SK-N-SH (cell line): Measurements from ENCODE around the gene CELSR1. TPM values are rescaled to one million over a fixed set of nuclear protein-coding genes. Genes with fewer than 3 reads are reported as not detected.

Experiments
- CTCF ChIA-PET: fragments of 300-600, 350-600 bp; formaldehyde crosslinking; extraction: SDS; loops from one replicate; lab custom pipeline; 2021; lab: Yijun Ruan, JAX
- POLR2A ChIA-PET: fragments of 350-600 bp; sonication (Branson Sonifier 250); formaldehyde crosslinking; extraction: SDS; loops from one replicate; lab custom pipeline; 2020; ENCODE audit warnings: antibody characterized with exemption, inconsistent platforms; lab: Yijun Ruan, JAX
- DNase-seq: peaks from one replicate; pipeline ENCODE4 v3.0.0; 2012
- H2AFZ ChIP-seq: fragments of 200-600 bp; sonication (generic); 2 replicates; pipeline ENCODE4 v1.8.1; 2016; ENCODE audit warnings: antibody characterized with exemption, mild to moderate bottlenecking, low read depth
- H3F3A ChIP-seq: fragments of 200-600 bp; sonication (generic); replicated peaks from 2 replicates; pipeline ENCODE3; 2016; ENCODE audit warnings: antibody characterized with exemption, mild to moderate bottlenecking; ENCODE audit not compliant: insufficient read depth
- H3K27ac ChIP-seq, 2 experiments: fragments of 200-500 bp in 1 of 2; fragments of 200-600 bp in 1 of 2; sonication (Bioruptor generic) in 1 of 2; sonication (generic), shearing (Covaris generic) in 1 of 2; 2 replicates each; pipeline versions ENCODE4 v1.5.1 to v1.6.1; 2014 to 2016; ENCODE audit warnings: low read depth in 2 of 2, inconsistent platforms in 1 of 2, low read length in 1 of 2, mild to moderate bottlenecking in 1 of 2, mixed read lengths in 1 of 2
- H3K27me3 ChIP-seq: fragments of 200-600 bp; sonication (generic), shearing (Covaris generic); 2 replicates; pipeline ENCODE4 v1.6.1; 2016; ENCODE audit warnings: mixed run types; ENCODE audit not compliant: insufficient read depth
- H3K36me3 ChIP-seq, 2 experiments: fragments of 200-500 bp in 1 of 2; fragments of 200-600 bp in 1 of 2; sonication (Bioruptor generic) in 1 of 2; sonication (generic) in 1 of 2; replicated peaks in 1 of 2; 2 replicates each; pipeline versions ENCODE3 to v1.5.1; 2014 to 2016; ENCODE audit warnings: low read length in 1 of 2, mild to moderate bottlenecking in 1 of 2; ENCODE audit not compliant: insufficient read depth in 2 of 2, control insufficient read depth in 1 of 2
- H3K4me1 ChIP-seq, 2 experiments: fragments of 200-500 bp in 1 of 2; fragments of 200-600 bp in 1 of 2; sonication (Bioruptor generic) in 1 of 2; sonication (generic), shearing (Covaris generic) in 1 of 2; 2 replicates each; pipeline versions ENCODE4 v1.5.1 to v1.6.1; 2014 to 2016; ENCODE audit warnings: low read depth in 1 of 2, low read length in 1 of 2, mixed run types in 1 of 2; ENCODE audit not compliant: insufficient read depth in 2 of 2, control insufficient read depth in 1 of 2
- H3K4me2 ChIP-seq: fragments of 200-600 bp; sonication (generic), shearing (Covaris generic); 2 replicates; pipeline ENCODE4 v1.6.1; 2017; ENCODE audit warnings: mixed run types
- H3K4me3 ChIP-seq, 2 experiments: fragments of 200-500 bp in 1 of 2; fragments of 200-600 bp in 1 of 2; sonication (Bioruptor generic) in 1 of 2; sonication (generic), shearing (Covaris generic) in 1 of 2; 2 replicates each; pipeline versions ENCODE4 v1.5.1 to v1.8.1; 2014 to 2016; ENCODE audit warnings: low read depth in 2 of 2, inconsistent platforms in 1 of 2, low read length in 1 of 2, mild to moderate bottlenecking in 1 of 2, mixed read lengths in 1 of 2, moderate library complexity in 1 of 2
- H3K79me2 ChIP-seq: fragments of 200-600 bp; sonication (generic); 2 replicates; pipeline ENCODE4 v1.8.1; 2017; ENCODE audit warnings: mild to moderate bottlenecking; ENCODE audit not compliant: insufficient read depth
- H3K9ac ChIP-seq: fragments of 200-600 bp; sonication (generic); 2 replicates; pipeline ENCODE4 v1.6.1; 2017; ENCODE audit warnings: mixed run types
- H3K9me2 ChIP-seq: fragments of 200-600 bp; sonication (generic); 2 replicates; pipeline ENCODE4 v1.6.1; 2017; ENCODE audit warnings: mixed run types
- H3K9me3 ChIP-seq: fragments of 200-600 bp; sonication (generic); 2 replicates; pipeline ENCODE4 v1.6.1; 2017; ENCODE audit warnings: mixed run types, mild to moderate bottlenecking, moderate library complexity
- H4K20me1 ChIP-seq: fragments of 200-600 bp; sonication (generic); 2 replicates; pipeline ENCODE4 v1.6.1; 2017; ENCODE audit warnings: mild to moderate bottlenecking, mixed run types; ENCODE audit not compliant: insufficient read depth
- CHD2 ChIP-seq: fragments of 150-350 bp; IDR thresholded peaks from 2 replicates; pipeline ENCODE4 v1.6.1; 2018; ENCODE audit warnings: low read length; ENCODE audit not compliant: partially characterized antibody
- ELF1 ChIP-seq: IDR thresholded peaks from 2 replicates; pipeline ENCODE4 v1.4.0; 2012
- FOXJ3 ChIP-seq: sonication (generic); formaldehyde crosslinking; IDR thresholded peaks from 2 replicates; pipeline ENCODE4 v1.5.1; 2020; ENCODE audit warnings: mild to moderate bottlenecking, missing genetic modification reagents
- FOXM1 ChIP-seq: IDR thresholded peaks from 2 replicates; pipeline ENCODE4 v1.4.0; 2012; ENCODE audit warnings: low read depth, mild to moderate bottlenecking
- GABPA ChIP-seq: IDR thresholded peaks from 2 replicates; pipeline ENCODE4 v1.4.0; 2012; ENCODE audit warnings: low read depth, mild to moderate bottlenecking
- GATA2 ChIP-seq: sonication (generic); formaldehyde crosslinking; IDR thresholded peaks from 2 replicates; pipeline ENCODE4 v1.5.0; 2020; ENCODE audit warnings: mild to moderate bottlenecking, missing genetic modification reagents
- MEF2A ChIP-seq: IDR thresholded peaks from 2 replicates; pipeline ENCODE4 v1.4.0; 2012; ENCODE audit warnings: low read depth, borderline replicate concordance
- MXI1 ChIP-seq: IDR thresholded peaks from 2 replicates; pipeline ENCODE4 v1.6.1; 2012; ENCODE audit warnings: mild to moderate bottlenecking, low read depth, low read length, improper control_type of control experiment
- NFIC ChIP-seq: IDR thresholded peaks from 2 replicates; pipeline ENCODE4 v1.4.0; 2012; ENCODE audit warnings: borderline replicate concordance
- RAD21 ChIP-seq: IDR thresholded peaks from 2 replicates; pipeline ENCODE4 v1.6.1; 2012; ENCODE audit warnings: mild to moderate bottlenecking, low read length
- RCOR1 ChIP-seq: fragments of 150-350 bp; IDR thresholded peaks from 2 replicates; pipeline ENCODE4 v1.6.1; 2017; ENCODE audit warnings: antibody characterized with exemption, low read length
- RXRA ChIP-seq: IDR thresholded peaks from 2 replicates; pipeline ENCODE4 v1.4.0; 2012; ENCODE audit warnings: low read depth, mild to moderate bottlenecking, borderline replicate concordance
- SMC3 ChIP-seq: IDR thresholded peaks from 2 replicates; pipeline ENCODE4 v1.6.1; 2012; ENCODE audit warnings: low read depth, low read length, improper control_type of control experiment
- TCF12 ChIP-seq: IDR thresholded peaks from 2 replicates; pipeline ENCODE4 v1.4.0; 2012
- USF1 ChIP-seq: IDR thresholded peaks from 2 replicates; pipeline ENCODE4 v1.4.0; 2012; ENCODE audit warnings: low read depth, borderline replicate concordance
- USF2 ChIP-seq: fragments of 150-350 bp; IDR thresholded peaks from 2 replicates; pipeline ENCODE4 v1.6.1; 2017; ENCODE audit warnings: antibody characterized with exemption, low read length, low read depth, borderline replicate concordance
- WGBS: methylation state at CpG from one replicate; pipeline ENCODE4 v1.1.6; 2017; ENCODE audit warnings: low lambda C conversion rate; 5-methylcytosine and 5-hydroxymethylcytosine counted together
- polyA plus RNA-seq, 3 experiments: library from polyadenylated mRNA; depleted of rRNA; stranded (reverse); fragments of >200 nt; gene quantifications; 2 replicates each; pipeline ENCODE4 v1.2.3, GENCODE V29; 2012
- TF ChIP-seq, protein P1 (sequence below): IDR thresholded peaks from 2 replicates; pipeline ENCODE4 v1.6.1; 2012; ENCODE audit warnings: mild to moderate bottlenecking, low read depth, low read length, moderate library complexity
- TF ChIP-seq, protein P2 (sequence below): IDR thresholded peaks from 2 replicates; pipeline ENCODE4 v1.4.0; 2012; ENCODE audit warnings: low read depth, borderline replicate concordance
- TF ChIP-seq, protein P3 (sequence below): fragments of 200-600 bp; sonication (generic); IDR thresholded peaks from 2 replicates; pipeline ENCODE4 v1.6.1; 2017; ENCODE audit warnings: antibody characterized with exemption, mild to moderate bottlenecking, moderate library complexity

CELSR1 gene
- polyA plus RNA-seq, 1 of the 3 experiments (the other 2 are of a cell fraction): 5.0 TPM

GRCh38 chr22:46521994-46522393 lies 15.4 kb downstream of the CELSR1 start (continued):
- TF ChIP-seq, protein P1, sequence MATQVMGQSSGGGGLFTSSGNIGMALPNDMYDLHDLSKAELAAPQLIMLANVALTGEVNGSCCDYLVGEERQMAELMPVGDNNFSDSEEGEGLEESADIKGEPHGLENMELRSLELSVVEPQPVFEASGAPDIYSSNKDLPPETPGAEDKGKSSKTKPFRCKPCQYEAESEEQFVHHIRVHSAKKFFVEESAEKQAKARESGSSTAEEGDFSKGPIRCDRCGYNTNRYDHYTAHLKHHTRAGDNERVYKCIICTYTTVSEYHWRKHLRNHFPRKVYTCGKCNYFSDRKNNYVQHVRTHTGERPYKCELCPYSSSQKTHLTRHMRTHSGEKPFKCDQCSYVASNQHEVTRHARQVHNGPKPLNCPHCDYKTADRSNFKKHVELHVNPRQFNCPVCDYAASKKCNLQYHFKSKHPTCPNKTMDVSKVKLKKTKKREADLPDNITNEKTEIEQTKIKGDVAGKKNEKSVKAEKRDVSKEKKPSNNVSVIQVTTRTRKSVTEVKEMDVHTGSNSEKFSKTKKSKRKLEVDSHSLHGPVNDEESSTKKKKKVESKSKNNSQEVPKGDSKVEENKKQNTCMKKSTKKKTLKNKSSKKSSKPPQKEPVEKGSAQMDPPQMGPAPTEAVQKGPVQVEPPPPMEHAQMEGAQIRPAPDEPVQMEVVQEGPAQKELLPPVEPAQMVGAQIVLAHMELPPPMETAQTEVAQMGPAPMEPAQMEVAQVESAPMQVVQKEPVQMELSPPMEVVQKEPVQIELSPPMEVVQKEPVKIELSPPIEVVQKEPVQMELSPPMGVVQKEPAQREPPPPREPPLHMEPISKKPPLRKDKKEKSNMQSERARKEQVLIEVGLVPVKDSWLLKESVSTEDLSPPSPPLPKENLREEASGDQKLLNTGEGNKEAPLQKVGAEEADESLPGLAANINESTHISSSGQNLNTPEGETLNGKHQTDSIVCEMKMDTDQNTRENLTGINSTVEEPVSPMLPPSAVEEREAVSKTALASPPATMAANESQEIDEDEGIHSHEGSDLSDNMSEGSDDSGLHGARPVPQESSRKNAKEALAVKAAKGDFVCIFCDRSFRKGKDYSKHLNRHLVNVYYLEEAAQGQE: no peak
- no peak for TF ChIP-seq NFIC
- TF ChIP-seq RXRA: no peak
- TF ChIP-seq GATA2 (CRISPR knock-in tag): no peak
- no peak for TF ChIP-seq FOXJ3 (CRISPR knock-in tag)
- no peak for TF ChIP-seq MXI1

DNA sequence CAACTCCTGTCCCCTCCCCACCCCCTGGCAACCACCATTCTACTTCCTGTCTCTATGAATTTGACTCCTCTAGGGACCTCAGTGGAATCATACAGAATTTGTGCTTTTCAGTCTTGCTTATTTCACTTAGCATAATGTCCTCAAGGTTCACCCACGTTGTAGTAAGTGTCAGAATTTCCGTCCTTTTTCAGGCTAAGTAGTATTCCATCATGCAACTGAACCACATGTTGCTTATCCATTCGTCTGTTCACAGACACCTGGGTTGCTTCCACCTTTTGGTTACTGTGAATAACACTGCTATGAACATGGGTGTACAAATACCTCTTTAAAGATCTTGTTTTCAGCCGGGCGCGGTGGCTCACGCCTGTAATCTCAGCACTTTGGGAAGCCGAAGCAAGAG lies 16.5 kb downstream of the CELSR1 start:
- Histone ChIP-seq H3K4me1 (no peaks in the 10 kb centered on the region; a peak in 1 of 4 replicates), H2AFZ (no peak overlapping the region), H3K9me2 (no peaks in the 10 kb centered on the region), H4K20me1 (no peaks in the 10 kb centered on the region), H3K9me3 (no peaks in the 10 kb centered on the region), H3K4me3 (no peak overlapping the region), H3K9ac (no peak overlapping the region), H3K27ac (no peak overlapping the region), H3K36me3 (no peaks in the 10 kb centered on the region), H3F3A (no peaks in the 10 kb centered on the region), H3K27me3 (no peaks in the 10 kb centered on the region), H3K4me2 (no peak overlapping the region), H3K79me2 (no peaks in the 10 kb centered on the region)
- DNase-seq: no peak
- POLR2A ChIA-PET: no interaction called here
- WGBS: 82% methylated on average over 8 of the region's 8 CpGs
- CTCF ChIA-PET: no interaction called here
- TF ChIP-seq USF2 (no peak), RCOR1 (no peak), RAD21 (no peak), USF1 (no peak), MXI1 (no peak), SMC3 (no peak), GABPA (no peak), MEF2A (no peak), FOXM1 (no peak), CHD2 (no peak), GATA2 (CRISPR knock-in tag) (no peak), ELF1 (no peak), TCF12 (no peak)
- TF ChIP-seq, protein P2, sequence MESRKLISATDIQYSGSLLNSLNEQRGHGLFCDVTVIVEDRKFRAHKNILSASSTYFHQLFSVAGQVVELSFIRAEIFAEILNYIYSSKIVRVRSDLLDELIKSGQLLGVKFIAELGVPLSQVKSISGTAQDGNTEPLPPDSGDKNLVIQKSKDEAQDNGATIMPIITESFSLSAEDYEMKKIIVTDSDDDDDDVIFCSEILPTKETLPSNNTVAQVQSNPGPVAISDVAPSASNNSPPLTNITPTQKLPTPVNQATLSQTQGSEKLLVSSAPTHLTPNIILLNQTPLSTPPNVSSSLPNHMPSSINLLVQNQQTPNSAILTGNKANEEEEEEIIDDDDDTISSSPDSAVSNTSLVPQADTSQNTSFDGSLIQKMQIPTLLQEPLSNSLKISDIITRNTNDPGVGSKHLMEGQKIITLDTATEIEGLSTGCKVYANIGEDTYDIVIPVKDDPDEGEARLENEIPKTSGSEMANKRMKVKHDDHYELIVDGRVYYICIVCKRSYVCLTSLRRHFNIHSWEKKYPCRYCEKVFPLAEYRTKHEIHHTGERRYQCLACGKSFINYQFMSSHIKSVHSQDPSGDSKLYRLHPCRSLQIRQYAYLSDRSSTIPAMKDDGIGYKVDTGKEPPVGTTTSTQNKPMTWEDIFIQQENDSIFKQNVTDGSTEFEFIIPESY: no peak
- TF ChIP-seq, protein P3, sequence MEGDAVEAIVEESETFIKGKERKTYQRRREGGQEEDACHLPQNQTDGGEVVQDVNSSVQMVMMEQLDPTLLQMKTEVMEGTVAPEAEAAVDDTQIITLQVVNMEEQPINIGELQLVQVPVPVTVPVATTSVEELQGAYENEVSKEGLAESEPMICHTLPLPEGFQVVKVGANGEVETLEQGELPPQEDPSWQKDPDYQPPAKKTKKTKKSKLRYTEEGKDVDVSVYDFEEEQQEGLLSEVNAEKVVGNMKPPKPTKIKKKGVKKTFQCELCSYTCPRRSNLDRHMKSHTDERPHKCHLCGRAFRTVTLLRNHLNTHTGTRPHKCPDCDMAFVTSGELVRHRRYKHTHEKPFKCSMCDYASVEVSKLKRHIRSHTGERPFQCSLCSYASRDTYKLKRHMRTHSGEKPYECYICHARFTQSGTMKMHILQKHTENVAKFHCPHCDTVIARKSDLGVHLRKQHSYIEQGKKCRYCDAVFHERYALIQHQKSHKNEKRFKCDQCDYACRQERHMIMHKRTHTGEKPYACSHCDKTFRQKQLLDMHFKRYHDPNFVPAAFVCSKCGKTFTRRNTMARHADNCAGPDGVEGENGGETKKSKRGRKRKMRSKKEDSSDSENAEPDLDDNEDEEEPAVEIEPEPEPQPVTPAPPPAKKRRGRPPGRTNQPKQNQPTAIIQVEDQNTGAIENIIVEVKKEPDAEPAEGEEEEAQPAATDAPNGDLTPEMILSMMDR: no peak
- TF ChIP-seq, protein P1: no peak
